H9 (cell line): Measurements from ENCODE around the gene PHF20. TPM values are rescaled to one million over a fixed set of nuclear protein-coding genes. Genes with fewer than 3 reads are reported as not detected.
A peak's percentile ranks its signal among the peaks of the same experiment; 100 is the strongest.

Experiments used
- DNase-seq: peaks from one replicate; pipeline ENCODE4 v3.0.0-alpha.2; 2017
- H2AFZ ChIP-seq: one replicate; pipeline ENCODE4 v1.6.1; 2013; ENCODE audit warnings: mild to moderate bottlenecking, low read length, control low read depth, moderate library complexity
- H2AK5ac ChIP-seq: 2 replicates; pipeline ENCODE4 v1.6.1; 2013; ENCODE audit warnings: low read length, control low read depth, mixed read lengths; ENCODE audit not compliant: insufficient read length
- H2BK120ac ChIP-seq: one replicate; pipeline ENCODE4 v1.6.1; 2013; ENCODE audit warnings: low read depth, mild to moderate bottlenecking, low read length, control low read depth, inconsistent platforms; ENCODE audit not compliant: poor library complexity, severe bottlenecking
- H2BK12ac ChIP-seq: 2 replicates; pipeline ENCODE4 v1.6.1; 2013; ENCODE audit warnings: low read length, control low read depth, mixed read lengths, low read depth; ENCODE audit not compliant: insufficient read length
- H2BK15ac ChIP-seq: 2 replicates; pipeline ENCODE4 v1.6.1; 2013; ENCODE audit warnings: low read depth, low read length, control low read depth
- H2BK20ac ChIP-seq: one replicate; pipeline ENCODE4 v1.6.1; 2013; ENCODE audit warnings: low read depth, mild to moderate bottlenecking, low read length, control low read depth, inconsistent platforms; ENCODE audit not compliant: poor library complexity, severe bottlenecking
- H2BK5ac ChIP-seq: 2 replicates; pipeline ENCODE4 v1.6.1; 2013; ENCODE audit warnings: low read length, control low read depth, mixed read lengths; ENCODE audit not compliant: insufficient read length
- H3K14ac ChIP-seq: 2 replicates; pipeline ENCODE4 v1.6.1; 2013; ENCODE audit warnings: low read length, control low read depth; ENCODE audit not compliant: insufficient read depth
- H3K18ac ChIP-seq: 2 replicates; pipeline ENCODE4 v1.6.1; 2013; ENCODE audit warnings: low read depth, mild to moderate bottlenecking, mixed read lengths, low read length, control low read depth; ENCODE audit not compliant: insufficient read length
- H3K23ac ChIP-seq: 2 replicates; pipeline ENCODE4 v1.6.1; 2013; ENCODE audit warnings: low read length, control low read depth, mixed read lengths, low read depth; ENCODE audit not compliant: insufficient read length
- H3K23me2 ChIP-seq: 2 replicates; pipeline ENCODE4 v1.6.1; 2013; ENCODE audit warnings: low read depth, mild to moderate bottlenecking, mixed read lengths, low read length, control low read depth; ENCODE audit not compliant: insufficient read length, poor library complexity, severe bottlenecking
- H3K27ac ChIP-seq: 2 replicates; pipeline ENCODE4 v1.5.1; 2013; ENCODE audit warnings: low read length, control low read depth, mixed read lengths, low read depth; ENCODE audit not compliant: insufficient read length
- H3K27me3 ChIP-seq: 2 replicates; pipeline ENCODE4 v1.6.1; 2013; ENCODE audit warnings: low read length, control low read depth, inconsistent platforms; ENCODE audit not compliant: insufficient read depth
- H3K4ac ChIP-seq: 2 replicates; pipeline ENCODE4 v1.6.1; 2013; ENCODE audit warnings: low read depth, mild to moderate bottlenecking, control low read depth, inconsistent platforms, low read length, moderate library complexity
- H3K4me1 ChIP-seq: 2 replicates; pipeline ENCODE4 v1.6.1; 2013; ENCODE audit warnings: low read length, control low read depth, inconsistent platforms; ENCODE audit not compliant: insufficient read depth
- H3K4me2 ChIP-seq: 2 replicates; pipeline ENCODE4 v1.6.1; 2013; ENCODE audit warnings: low read length, control low read depth, mixed read lengths; ENCODE audit not compliant: insufficient read length, insufficient read depth
- H3K56ac ChIP-seq: 2 replicates; pipeline ENCODE4 v1.6.1; 2013; ENCODE audit warnings: low read depth, mild to moderate bottlenecking, mixed read lengths, low read length, control low read depth; ENCODE audit not compliant: insufficient read length
- H3K79me1 ChIP-seq: 2 replicates; pipeline ENCODE4 v1.6.1; 2013; ENCODE audit warnings: low read depth, mild to moderate bottlenecking, moderate library complexity, low read length, control low read depth, inconsistent platforms; ENCODE audit not compliant: insufficient read depth, poor library complexity, severe bottlenecking
- H3K79me2 ChIP-seq: 2 replicates; pipeline ENCODE4 v1.6.1; 2013; ENCODE audit warnings: low read length, control low read depth, inconsistent platforms; ENCODE audit not compliant: insufficient read depth
- H3K9ac ChIP-seq: 2 replicates; pipeline ENCODE4 v1.6.1; 2013; ENCODE audit warnings: low read length, control low read depth, mixed read lengths; ENCODE audit not compliant: insufficient read length; ENCODE audit errors: extremely low read depth
- H3K9me3 ChIP-seq: one replicate; pipeline ENCODE4 v1.6.1; 2013; ENCODE audit warnings: low read depth, low read length, inconsistent platforms; ENCODE audit not compliant: control insufficient read depth
- H3T11ph ChIP-seq: one replicate; pipeline ENCODE4 v1.6.1; 2013; ENCODE audit warnings: mild to moderate bottlenecking, low read length, control low read depth, inconsistent platforms
- H4K20me1 ChIP-seq: one replicate; pipeline ENCODE4 v1.6.1; 2013; ENCODE audit not compliant: control insufficient read depth, insufficient read length, insufficient read depth
- H4K5ac ChIP-seq: 2 replicates; pipeline ENCODE4 v1.6.1; 2013; ENCODE audit warnings: low read depth, mild to moderate bottlenecking, mixed read lengths, low read length, control low read depth; ENCODE audit not compliant: insufficient read length
- H4K8ac ChIP-seq: replicated peaks from 2 replicates; pipeline ENCODE4 v1.6.1; 2013; ENCODE audit warnings: low read length, control low read depth, mixed read lengths, low read depth; ENCODE audit not compliant: insufficient read length
- H4K91ac ChIP-seq: 2 replicates; pipeline ENCODE4 v1.6.1; 2013; ENCODE audit warnings: low read depth, mild to moderate bottlenecking, moderate library complexity, mixed read lengths, low read length, control low read depth; ENCODE audit not compliant: insufficient read length
- H3K27ac Mint-ChIP-seq, 3 experiments: 2 replicates in 2 of 3; 3 replicates in 1 of 3; pipeline ENCODE4 v1.8.0; 2020 to 2021; ENCODE audit warnings: mixed read lengths in 3 of 3, mild to moderate bottlenecking in 1 of 3, moderate library complexity in 1 of 3
- H3K27me3 Mint-ChIP-seq: 2 replicates; pipeline ENCODE4 v1.8.0; 2021; ENCODE audit warnings: low read depth, mild to moderate bottlenecking, moderate library complexity, mixed read lengths
- H3K36me3 Mint-ChIP-seq, 3 experiments: 2 replicates in 2 of 3; 3 replicates in 1 of 3; pipeline ENCODE4 v1.8.0; 2020 to 2021; ENCODE audit warnings: low read depth in 3 of 3, mixed read lengths in 3 of 3; ENCODE audit not compliant: insufficient read depth in 1 of 3
- H3K4me1 Mint-ChIP-seq, 2 experiments: 2 replicates each; pipeline ENCODE4 v1.8.0; 2020; ENCODE audit warnings: mixed read lengths in 2 of 2
- H3K4me3 Mint-ChIP-seq, 2 experiments: 2 replicates in 1 of 2; 3 replicates in 1 of 2; pipeline ENCODE4 v1.8.0; 2020 to 2021; ENCODE audit warnings: mild to moderate bottlenecking in 2 of 2, mixed read lengths in 2 of 2, moderate library complexity in 1 of 2
- H3K9me3 Mint-ChIP-seq, 2 experiments: 2 replicates in 1 of 2; 3 replicates in 1 of 2; pipeline ENCODE4 v1.8.0; 2020; ENCODE audit warnings: mild to moderate bottlenecking in 2 of 2, mixed read lengths in 2 of 2, moderate library complexity in 1 of 2
- CTCF ChIP-seq: fragments of 200-600 bp; sonication (generic); conservative IDR thresholded peaks from 3 replicates; pipeline ENCODE4 v1.8.0; 2021; ENCODE audit warnings: antibody characterized with exemption, mild to moderate bottlenecking
- WGBS: extraction: QIAGEN DNeasy Blood & Tissue Kit; methylation state at CpG from one replicate; pipeline ENCODE4 v1.1.7; 2013; ENCODE audit warnings: missing lambda C conversion rate, low lambda C conversion rate, mixed read lengths; ENCODE audit not compliant: insufficient read length; ENCODE audit errors: extremely low coverage; 5-methylcytosine and 5-hydroxymethylcytosine counted together
- total RNA-seq: library from RNA; stranded (reverse); gene quantifications from 2 replicates; pipeline ENCODE4 v1.2.1, GENCODE V29; 2021

Gene PHF20
- total RNA-seq, 1 experiment from 2014 or later = 50.3 TPM

GRCh38 chr20:35941620-35942019, 169.8 kb downstream of the PHF20 start:
- no peak overlapping the region for H3K4me3 Mint-ChIP-seq
- no peak for DNase-seq

More at GRCh38 chr20:35941620-35942019, 169.8 kb downstream of the PHF20 start:
- H4K5ac ChIP-seq = no peak overlapping the region
- no peak overlapping the region for H2AK5ac ChIP-seq
- no peak overlapping the region for H3K14ac ChIP-seq
- no peaks in the 10 kb centered on the region for H3K27me3 ChIP-seq
- no peak overlapping the region for H3K18ac ChIP-seq
- no peaks in the 10 kb centered on the region; the same call in 1 of the 2 replicates for H3K27me3 Mint-ChIP-seq
- H2BK120ac ChIP-seq = no peak overlapping the region
- H3K9me3 Mint-ChIP-seq = no peaks in the 10 kb centered on the region
- H2BK20ac ChIP-seq = no peak overlapping the region
- H3K4me1 Mint-ChIP-seq = peaks cover 20% of the 10 kb centered on the region in 2 experiments
- H3K36me3 Mint-ChIP-seq = peaks cover 24 to 63% (median 42%) of the 10 kb centered on the region in 3 experiments; a peak in 6 of 7 replicates
- no peak for TF ChIP-seq CTCF
- no peak overlapping the region for H3K56ac ChIP-seq
- no peak overlapping the region for H3K27ac ChIP-seq
- H2AFZ ChIP-seq = no peak overlapping the region
- H3K4ac ChIP-seq = no peak overlapping the region
- H4K8ac ChIP-seq = no peak overlapping the region
- WGBS = no CpG with 5 or more reads among the region's 2 CpGs
- H2BK12ac ChIP-seq = no peak overlapping the region
- H4K20me1 ChIP-seq = no peaks in the 10 kb centered on the region
- no peak overlapping the region for H4K91ac ChIP-seq
- no peaks in the 10 kb centered on the region for H3K9me3 ChIP-seq
- no peaks in the 10 kb centered on the region for H3K23me2 ChIP-seq
- no peak overlapping the region for H3K4me2 ChIP-seq
- no peak overlapping the region for H2BK5ac ChIP-seq
- H3K4me1 ChIP-seq = peaks cover 2% of the 10 kb centered on the region; the same call in 1 of the 2 replicates
- no peak overlapping the region for H2BK15ac ChIP-seq
- no peak overlapping the region for H3T11ph ChIP-seq
- no peak overlapping the region for H3K9ac ChIP-seq
- H3K27ac Mint-ChIP-seq = peak overlapping the region in 1 of 3 experiments; percentile 44; a peak in 2 of 7 replicates
- H3K79me2 ChIP-seq = no peaks in the 10 kb centered on the region
- no peaks in the 10 kb centered on the region for H3K79me1 ChIP-seq
- no peak overlapping the region for H3K23ac ChIP-seq
